NCI-H460 (cell line): ENCODE data around the gene PLK2. TPM values are rescaled to one million over a fixed set of nuclear protein-coding genes. Genes with fewer than 3 reads are reported as not detected.

Experiments
- DNase-seq: peaks from one replicate; pipeline ENCODE4 v3.0.0-alpha.2; 2016; ENCODE audit warnings: low read depth; ENCODE audit errors: extremely low read depth
- total RNA-seq: library from RNA; depleted of rRNA; stranded (reverse); fragments of >200 nt; shearing (Covaris generic); gene quantifications from 2 replicates; pipeline ENCODE4 v1.2.3, GENCODE V29; 2014

PLK2 gene
- total RNA-seq, 1 experiment from 2014 or later = 186 TPM

DNA sequence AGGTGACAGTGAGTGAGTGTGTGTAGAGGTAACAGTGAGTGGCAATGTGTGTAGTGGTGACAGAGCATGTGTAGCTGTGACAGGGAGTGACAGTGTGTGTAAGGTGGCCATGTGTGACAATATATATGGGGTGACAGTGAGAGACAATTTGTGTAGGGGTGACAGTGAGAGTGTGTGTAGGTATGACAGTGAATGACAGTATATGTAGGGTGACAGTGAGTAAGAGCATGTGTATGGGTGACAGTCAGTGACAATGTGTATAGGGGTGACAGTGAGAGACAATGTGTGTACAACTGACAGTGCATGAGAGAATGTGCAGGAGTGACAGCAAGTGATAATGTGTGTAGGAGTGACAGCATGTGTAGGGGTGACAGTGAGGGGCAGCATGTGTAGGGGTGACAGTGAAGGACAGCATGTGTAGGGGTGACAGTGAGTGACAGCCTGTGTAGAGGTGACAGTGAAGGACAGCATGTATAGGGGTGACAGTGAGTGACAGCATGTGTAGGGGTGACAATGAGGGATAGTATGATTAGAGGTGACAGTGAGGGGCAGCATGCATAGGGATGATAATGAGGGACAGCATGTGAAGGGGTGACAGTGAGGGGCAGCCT lies 21.3 kb upstream of the PLK2 start:
- no peak for DNase-seq

- no peak for DNase-seq
These were observed 18.0 kb upstream of the PLK2 start for GRCh38 chr5:58477760-58478376.

DNA sequence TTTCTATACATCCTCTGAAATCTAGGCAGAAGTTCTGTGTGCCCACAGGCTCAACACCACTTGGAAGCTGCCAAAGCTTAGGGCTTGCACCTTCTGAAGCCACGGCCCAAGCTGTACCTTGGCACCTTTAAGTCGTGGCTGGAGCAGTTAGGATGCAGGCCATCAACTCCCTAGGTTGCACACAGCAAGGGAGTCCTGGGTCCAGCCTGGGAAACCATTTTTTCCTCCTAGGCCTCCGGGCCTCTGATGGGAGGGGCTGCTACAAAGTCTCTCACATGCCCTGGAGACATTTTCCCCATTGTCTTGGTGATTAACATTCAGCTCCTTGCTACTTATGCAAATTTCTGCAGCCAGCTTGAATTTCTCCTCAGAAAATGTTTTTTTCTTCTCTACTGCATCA lies 15.5 kb upstream of the PLK2 start:
- no peak for DNase-seq

GRCh38 chr5:58469896-58470295 lies 10.0 kb upstream of the PLK2 start:
- no peak for DNase-seq

- no peak for DNase-seq
These were observed 7.1 kb upstream of the PLK2 start for GRCh38 chr5:58466939-58467338.

DNA sequence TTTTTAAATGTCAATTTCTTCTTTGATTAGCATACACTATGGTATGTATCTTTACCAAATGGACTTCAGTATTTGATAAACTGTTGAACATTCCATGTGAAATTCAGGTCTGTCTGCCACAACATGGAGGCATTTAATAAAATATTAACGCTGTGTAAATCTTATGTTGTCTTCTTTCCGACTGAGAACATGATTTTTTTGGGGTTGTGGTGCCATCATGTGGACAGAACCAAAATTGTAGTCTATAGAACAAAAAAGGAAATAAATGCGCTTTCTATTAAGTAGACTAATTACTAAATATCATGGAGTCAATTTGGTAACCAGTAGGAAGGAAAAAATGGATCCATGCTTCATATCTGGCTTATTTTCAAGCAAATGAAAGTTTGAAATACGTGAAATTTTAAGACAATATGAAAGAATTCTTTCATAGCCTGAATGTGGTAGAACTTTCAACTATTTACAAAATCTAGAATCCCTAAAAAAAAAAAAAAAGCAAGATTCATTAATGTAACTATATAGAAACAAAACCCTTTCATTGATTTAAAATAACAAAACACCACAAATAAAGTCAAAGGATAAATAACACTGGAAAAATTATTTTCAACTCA lies 2.8 kb upstream of the PLK2 start:
- DNase-seq = peak; percentile 68

- no peak for DNase-seq
These were observed 2.3 kb upstream of the PLK2 start for GRCh38 chr5:58462154-58462553.

GRCh38 chr5:58460732-58461286 lies 923 bp upstream of the PLK2 start:
- peak; percentile 92 for DNase-seq

GRCh38 chr5:58459146-58460001 lies 512 bp downstream of the PLK2 start:
- DNase-seq = peak; percentile 36

- no peak for DNase-seq
These were observed 1.1 kb downstream of the PLK2 start for GRCh38 chr5:58458743-58459145.

DNA sequence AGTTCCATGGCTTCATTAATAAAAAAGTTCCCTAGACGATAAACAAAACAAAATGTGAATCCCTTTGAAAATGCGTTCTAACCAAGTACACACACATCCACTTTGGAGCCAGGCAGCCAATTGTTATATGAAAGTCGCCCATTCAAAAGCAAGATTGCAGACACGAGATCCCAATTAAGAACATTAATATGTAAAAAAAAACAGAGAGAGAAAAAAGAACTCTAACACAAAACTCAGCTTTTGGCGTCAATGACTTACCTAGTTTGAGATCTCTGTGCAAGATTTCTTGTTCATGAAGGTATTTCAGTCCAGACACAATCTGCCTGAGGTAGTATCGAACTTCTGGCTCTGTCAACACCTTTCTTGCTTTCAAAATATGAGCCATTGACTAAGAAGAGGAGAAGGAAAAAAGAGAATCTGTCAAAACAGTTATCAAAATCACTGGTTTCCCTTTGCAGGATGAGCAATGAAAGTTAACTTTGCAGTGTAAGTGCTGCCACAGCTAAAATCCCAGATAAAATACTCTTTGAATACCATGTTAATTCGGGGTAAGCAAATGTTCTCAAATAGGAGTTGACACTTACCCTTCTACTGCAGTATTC lies 1.6 kb downstream of the PLK2 start:
- DNase-seq = no peak

- DNase-seq = no peak
These were observed 2.8 kb downstream of the PLK2 start for GRCh38 chr5:58457050-58457449.

DNA sequence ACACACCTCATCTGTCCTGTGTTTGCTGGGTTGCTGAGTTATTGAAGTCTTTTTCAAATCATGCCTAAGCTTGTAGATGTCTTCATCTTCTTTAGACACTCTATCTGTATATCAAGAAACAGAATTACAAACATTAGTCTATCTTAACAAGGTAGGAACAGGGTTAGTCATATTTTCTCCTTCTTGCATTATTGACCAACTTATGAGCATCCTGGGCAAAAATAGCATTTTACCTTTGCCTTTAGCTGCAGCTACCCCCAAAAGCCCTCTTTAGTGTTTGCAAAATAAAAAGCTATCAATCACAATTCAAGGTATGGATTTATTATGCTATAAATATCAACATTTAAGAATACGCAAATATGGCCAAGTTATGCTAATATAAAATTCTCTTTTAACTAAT lies 3.4 kb downstream of the PLK2 start:
- DNase-seq = no peak

DNA sequence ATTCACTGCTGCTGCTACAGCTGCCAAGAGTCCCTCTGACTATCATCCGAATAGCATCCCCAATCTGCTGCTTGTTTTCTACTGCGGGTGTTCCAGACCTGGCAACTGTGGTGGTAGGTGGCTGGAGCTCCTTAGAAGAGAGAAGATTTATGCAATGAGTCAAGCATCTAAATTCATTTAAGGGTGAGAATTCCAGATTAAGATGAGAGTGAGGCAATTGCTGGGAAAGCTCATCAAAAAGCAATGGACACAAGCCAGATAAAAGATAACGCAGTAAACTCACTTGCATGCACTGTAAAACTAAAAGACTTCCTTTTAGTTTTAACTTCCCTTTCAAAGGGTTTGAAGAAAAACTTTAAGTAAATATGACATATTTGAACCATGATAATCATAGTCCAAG lies 3.9 kb downstream of the PLK2 start:
- no peak for DNase-seq

DNA sequence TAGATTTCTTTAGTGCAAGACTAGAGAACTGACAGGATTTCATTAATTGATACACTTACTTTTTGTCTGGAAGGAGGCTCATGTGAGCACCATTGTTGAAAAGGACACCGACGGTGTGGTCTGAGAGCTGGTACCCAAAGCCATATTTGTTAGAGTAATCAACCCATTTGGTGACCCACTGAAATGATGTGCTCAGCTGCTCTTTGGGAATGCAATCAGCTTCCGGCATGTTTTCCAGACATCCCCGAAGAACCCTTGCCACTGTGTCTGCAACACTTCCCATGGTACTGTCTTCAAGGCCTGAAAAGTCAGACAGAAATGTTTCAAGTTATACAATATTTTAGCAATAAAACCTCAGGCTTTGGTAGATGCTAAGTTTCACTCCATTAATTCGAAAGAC lies 4.4 kb downstream of the PLK2 start:
- DNase-seq = no peak

DNA sequence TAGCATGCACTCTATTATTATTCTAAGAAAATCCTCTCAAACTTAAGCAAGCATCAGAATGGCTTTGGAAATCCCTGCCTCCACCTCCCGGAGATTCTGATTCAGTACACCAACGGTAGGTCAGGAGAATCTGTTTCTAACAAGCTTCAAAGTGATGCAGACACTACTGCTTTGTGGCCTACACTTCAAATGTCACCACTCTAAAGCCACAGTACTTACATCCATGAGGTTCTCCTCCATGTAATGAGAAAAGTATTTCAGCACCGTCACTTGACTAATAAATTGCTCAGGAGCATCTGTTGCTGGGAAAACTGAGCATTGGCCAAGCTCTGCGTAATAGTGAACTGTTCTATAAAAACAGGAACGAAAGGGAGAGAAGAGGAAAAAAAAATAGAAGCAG lies 4.8 kb downstream of the PLK2 start:
- no peak for DNase-seq

GRCh38 chr5:58454025-58454424 lies 5.9 kb downstream of the PLK2 start:
- DNase-seq = no peak

- no peak for DNase-seq
These were observed 6.6 kb downstream of the PLK2 start for GRCh38 chr5:58453306-58453705.

DNA sequence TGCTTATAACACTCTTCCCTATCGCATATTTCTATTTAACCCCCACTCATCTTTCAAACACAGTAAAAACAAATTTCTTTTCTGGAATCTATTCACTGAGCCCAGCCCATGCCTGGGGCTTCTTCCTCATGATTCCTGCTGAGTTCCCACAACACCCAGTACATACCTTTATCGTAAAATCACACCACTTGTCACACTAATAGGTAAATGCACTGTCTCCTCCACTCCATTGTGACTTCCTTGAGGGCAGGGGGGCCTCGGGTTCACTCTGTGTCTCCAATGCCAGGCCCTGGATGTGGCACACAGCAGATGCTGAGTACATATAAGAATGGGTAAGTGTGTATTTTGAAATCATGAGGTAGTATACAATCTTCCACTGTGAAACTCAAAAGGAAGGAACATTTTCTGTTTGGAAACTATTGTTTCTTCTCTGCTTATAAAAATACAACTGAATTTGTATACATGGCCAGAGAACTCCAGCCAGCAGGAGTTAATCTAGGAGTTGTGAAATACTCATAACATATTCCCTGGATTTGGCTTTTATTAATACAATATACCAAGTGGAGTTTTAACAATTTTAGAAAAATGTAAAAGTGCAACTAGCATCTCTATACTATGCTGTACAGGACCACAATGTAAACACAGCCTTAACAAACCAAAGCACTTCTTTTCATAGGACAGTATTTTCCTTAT lies 7.2 kb downstream of the PLK2 start:
- DNase-seq = no peak
